IMR-90 (cell line): ENCODE results near the gene UNC79. TPM values are rescaled to one million over a fixed set of nuclear protein-coding genes. Genes with fewer than 3 reads are reported as not detected.

ENCODE experiments used
- ATAC-seq: fragments of 200-7000 bp; cut with Tn5 transposase; 2 replicates; pipeline ENCODE4 v1.9.1; 2020; ENCODE audit warnings: low read depth, mild to moderate bottlenecking, moderate library complexity
- BruUV-seq: library from RNA; stranded (reverse); fragments of 400-500 nt; replicated peaks from 2 replicates; lab custom pipeline; 2021; lab: Mats Ljungman, UMichigan
- CTCF ChIA-PET: fragments of 300-600 bp; formaldehyde crosslinking; extraction: SDS; loops from one replicate; lab custom pipeline; 2021; ENCODE audit warnings: antibody characterized with exemption; lab: Yijun Ruan, JAX
- POLR2A ChIA-PET: fragments of 300-600 bp; sonication (Branson Sonifier 250); formaldehyde crosslinking; loops from one replicate; lab custom pipeline; 2022; ENCODE audit warnings: antibody characterized with exemption; ENCODE audit not compliant: unreplicated experiment; lab: Charles Lee
- DNase-seq: peaks from one replicate; pipeline ENCODE4 v3.0.0; 2013
- H2AFZ ChIP-seq: replicated peaks from 2 replicates; pipeline ENCODE3; 2013; ENCODE audit warnings: low read length, mild to moderate bottlenecking; ENCODE audit not compliant: poor library complexity
- H2AK5ac ChIP-seq: 2 replicates; pipeline ENCODE4 v1.6.1; 2013; ENCODE audit warnings: low read depth, low read length, inconsistent platforms
- H2AK9ac ChIP-seq: replicated peaks from 2 replicates; pipeline ENCODE3; 2013; ENCODE audit warnings: mild to moderate bottlenecking, low read depth, low read length, moderate library complexity; ENCODE audit not compliant: poor library complexity
- H2BK120ac ChIP-seq: 2 replicates; pipeline ENCODE4 v1.6.1; 2013; ENCODE audit warnings: low read depth, low read length, inconsistent platforms
- H2BK15ac ChIP-seq: 3 replicates; pipeline ENCODE4 v1.6.1; 2013; ENCODE audit warnings: low read depth, low read length, inconsistent platforms
- H2BK20ac ChIP-seq: 2 replicates; pipeline ENCODE4 v1.6.1; 2013; ENCODE audit warnings: low read depth, mild to moderate bottlenecking, inconsistent platforms, low read length, moderate library complexity
- H2BK5ac ChIP-seq: 2 replicates; pipeline ENCODE4 v1.6.1; 2013; ENCODE audit warnings: mild to moderate bottlenecking, low read depth, low read length, inconsistent platforms; ENCODE audit not compliant: poor library complexity, severe bottlenecking
- H3K14ac ChIP-seq: replicated peaks from 2 replicates; pipeline ENCODE4 v1.6.1; 2013; ENCODE audit warnings: low read depth, low read length, inconsistent platforms
- H3K18ac ChIP-seq: 2 replicates; pipeline ENCODE4 v1.6.1; 2013; ENCODE audit warnings: low read depth, low read length, control low read depth
- H3K23ac ChIP-seq: 2 replicates; pipeline ENCODE4 v1.6.1; 2013; ENCODE audit warnings: low read depth, low read length, inconsistent platforms
- H3K27ac ChIP-seq: 2 replicates; pipeline ENCODE4 v1.5.1; 2013; ENCODE audit warnings: mild to moderate bottlenecking, control low read depth, low read length; ENCODE audit not compliant: insufficient read depth
- H3K27me3 ChIP-seq: 2 replicates; pipeline ENCODE4 v1.6.1; 2013; ENCODE audit warnings: low read length; ENCODE audit not compliant: control insufficient read depth, insufficient read depth
- H3K36me3 ChIP-seq: 2 replicates; pipeline ENCODE4 v1.6.1; 2013; ENCODE audit warnings: low read length, mixed read lengths; ENCODE audit not compliant: control insufficient read depth, insufficient read depth
- H3K4ac ChIP-seq: 2 replicates; pipeline ENCODE4 v1.6.1; 2013; ENCODE audit warnings: low read depth, low read length, inconsistent platforms
- H3K4me1 ChIP-seq: 2 replicates; pipeline ENCODE4 v1.6.1; 2013; ENCODE audit warnings: low read length, mixed read lengths; ENCODE audit not compliant: control insufficient read depth, insufficient read depth
- H3K4me2 ChIP-seq: 2 replicates; pipeline ENCODE4 v1.6.1; 2013; ENCODE audit warnings: low read depth, mild to moderate bottlenecking, control low read depth, low read length, moderate library complexity
- H3K4me3 ChIP-seq: 2 replicates; pipeline ENCODE4 v1.5.1; 2013; ENCODE audit warnings: low read depth, mild to moderate bottlenecking, control low read depth, low read length, moderate library complexity; ENCODE audit not compliant: insufficient read depth
- H3K56ac ChIP-seq: 2 replicates; pipeline ENCODE4 v1.6.1; 2013; ENCODE audit warnings: low read length, inconsistent platforms; ENCODE audit not compliant: insufficient read depth; ENCODE audit errors: extremely low read depth
- H3K79me1 ChIP-seq, 2 experiments: 2 replicates each; pipeline ENCODE4 v1.6.1; 2013; ENCODE audit warnings: low read length in 2 of 2, inconsistent platforms in 1 of 2, low read depth in 1 of 2
- H3K9ac ChIP-seq: 2 replicates; pipeline ENCODE4 v1.6.1; 2013; ENCODE audit warnings: low read depth, low read length, control low read depth
- H3K9me1 ChIP-seq: 2 replicates; pipeline ENCODE4 v1.6.1; 2013; ENCODE audit warnings: low read length, inconsistent platforms; ENCODE audit not compliant: insufficient read depth
- H3K9me3 ChIP-seq: 2 replicates; pipeline ENCODE4 v1.6.1; 2013; ENCODE audit warnings: low read length; ENCODE audit not compliant: control insufficient read depth, insufficient read depth
- H4K20me1 ChIP-seq: 2 replicates; pipeline ENCODE4 v1.6.1; 2013; ENCODE audit warnings: low read length, inconsistent platforms; ENCODE audit not compliant: insufficient read depth
- H4K5ac ChIP-seq: 2 replicates; pipeline ENCODE4 v1.6.1; 2013; ENCODE audit warnings: mild to moderate bottlenecking, low read depth, low read length, control low read depth
- H4K8ac ChIP-seq, 2 experiments: 2 replicates each; pipeline ENCODE4 v1.6.1; 2013; ENCODE audit warnings: low read depth in 2 of 2, low read length in 2 of 2, control low read depth in 1 of 2, inconsistent platforms in 1 of 2
- H4K91ac ChIP-seq: 2 replicates; pipeline ENCODE4 v1.6.1; 2013; ENCODE audit warnings: low read depth, low read length, inconsistent platforms; ENCODE audit not compliant: insufficient read depth
- BHLHE40 ChIP-seq: fragments of 150-350 bp; IDR thresholded peaks from 2 replicates; pipeline ENCODE4 v1.6.1; 2016; ENCODE audit warnings: mild to moderate bottlenecking, low read depth, low read length
- CEBPB ChIP-seq: IDR thresholded peaks from 2 replicates; pipeline ENCODE4 v1.6.1; 2012; ENCODE audit warnings: low read depth, low read length, improper control_type of control experiment
- CHD1 ChIP-seq: IDR thresholded peaks from 2 replicates; pipeline ENCODE4 v1.6.1; 2012; ENCODE audit warnings: low read depth, low read length, improper control_type of control experiment
- CTCF ChIP-seq: conservative IDR thresholded peaks from 2 replicates; pipeline ENCODE4 v1.5.1; 2012; ENCODE audit warnings: mild to moderate bottlenecking, low read depth, low read length, improper control_type of control experiment
- ELK1 ChIP-seq: fragments of 150-350 bp; IDR thresholded peaks from 2 replicates; pipeline ENCODE4 v1.6.1; 2016; ENCODE audit warnings: low read depth, mild to moderate bottlenecking, low read length, moderate library complexity, borderline replicate concordance
- FOS ChIP-seq: fragments of 150-350 bp; IDR thresholded peaks from 2 replicates; pipeline ENCODE4 v1.6.1; 2016; ENCODE audit warnings: low read depth, low read length
- MAFK ChIP-seq: IDR thresholded peaks from 2 replicates; pipeline ENCODE4 v1.6.1; 2012; ENCODE audit warnings: low read depth, low read length, improper control_type of control experiment
- MAZ ChIP-seq: IDR thresholded peaks from 2 replicates; pipeline ENCODE4 v1.6.1; 2012; ENCODE audit warnings: low read depth, mild to moderate bottlenecking, low read length, improper control_type of control experiment, moderate library complexity, borderline replicate concordance
- MXI1 ChIP-seq: IDR thresholded peaks from 2 replicates; pipeline ENCODE4 v1.6.1; 2012; ENCODE audit warnings: low read depth, mild to moderate bottlenecking, low read length, moderate library complexity, borderline replicate concordance
- NFE2L2 ChIP-seq: fragments of 150-350 bp; IDR thresholded peaks from 2 replicates; pipeline ENCODE4 v1.6.1; 2016; ENCODE audit warnings: low read depth, mild to moderate bottlenecking, low read length
- POLR2A ChIP-seq: IDR thresholded peaks from 2 replicates; pipeline ENCODE4 v1.6.1; 2012; ENCODE audit warnings: mild to moderate bottlenecking, low read depth, low read length
- RAD21 ChIP-seq: IDR thresholded peaks from 2 replicates; pipeline ENCODE4 v1.6.1; 2012; ENCODE audit warnings: low read length, improper control_type of control experiment
- RCOR1 ChIP-seq: IDR thresholded peaks from 2 replicates; pipeline ENCODE4 v1.6.1; 2012; ENCODE audit warnings: mild to moderate bottlenecking, low read length, improper control_type of control experiment; ENCODE audit not compliant: insufficient replicate concordance
- RFX5 ChIP-seq: IDR thresholded peaks from 2 replicates; pipeline ENCODE4 v1.8.0; 2012; ENCODE audit warnings: low read depth, mild to moderate bottlenecking, low read length, moderate library complexity
- SMC3 ChIP-seq: fragments of 150-350 bp; IDR thresholded peaks from 2 replicates; pipeline ENCODE4 v1.6.1; 2016; ENCODE audit warnings: low read depth, mild to moderate bottlenecking, antibody characterized with exemption, low read length, moderate library complexity
- USF2 ChIP-seq: fragments of 150-350 bp; IDR thresholded peaks from 2 replicates; pipeline ENCODE4 v1.6.1; 2017; ENCODE audit warnings: mild to moderate bottlenecking, antibody characterized with exemption, low read length, low read depth
- WGBS, 2 experiments: methylation state at CpG; one replicate each; pipeline versions ENCODE4 v1.1.5 to v1.1.7; 2013; ENCODE audit warnings: missing lambda C conversion rate in 2 of 2; ENCODE audit not compliant: insufficient read length in 1 of 2; ENCODE audit errors: extremely low coverage in 2 of 2; 5-methylcytosine and 5-hydroxymethylcytosine counted together
- dilution Hi-C: fragments of 300-500 bp; cut with HindIII; formaldehyde crosslinking; loops from one replicate; pipeline ENCODE4 v1.14.3; 2018; ENCODE audit warnings: low sequenced_read_pairs; ENCODE audit not compliant: unreplicated experiment
- in situ Hi-C: fragments of 300-500 bp; cut with MboI; formaldehyde crosslinking; loops from 3 replicates; pipeline ENCODE4 v1.14.3; 2019; ENCODE audit warnings: low sequenced_read_pairs, inconsistent platforms, mixed read lengths
- intact Hi-C: fragments of 100-400 bp; cut with micrococcal nuclease; formaldehyde crosslinking; loops from 2 replicates; pipeline ENCODE4 v1.10.0; 2022
- polyA plus RNA-seq, 3 experiments: library from polyadenylated mRNA; depleted of rRNA; stranded (reverse); fragments of >200 nt; gene quantifications; 2 replicates each; pipeline ENCODE4 v1.2.3, GENCODE V29; 2012; ENCODE audit warnings: low replicate concordance in 1 of 3
- total RNA-seq: library from RNA; depleted of rRNA; stranded (reverse); fragments of >200 nt; gene quantifications from 2 replicates; pipeline ENCODE4 v1.2.3, GENCODE V29; 2012

The UNC79 gene
- total and polyA plus RNA-seq, 2 of the 4 experiments (the other 2 are of a cell fraction) = under 0.01 TPM

- Histone ChIP-seq H4K8ac (no peak overlapping the region), H2BK120ac (no peak overlapping the region), H3K23ac (no peak overlapping the region), H2BK15ac (no peak overlapping the region), H3K4ac (no peak overlapping the region), H3K14ac (no peak overlapping the region), H3K9ac (no peak overlapping the region), H3K27me3 (no peaks in the 10 kb centered on the region), H3K79me1 (no peaks in the 10 kb centered on the region), H3K36me3 (no peaks in the 10 kb centered on the region), H3K18ac (no peak overlapping the region), H2AK9ac (no peak overlapping the region), H3K27ac (no peak overlapping the region), H2AFZ (no peak overlapping the region), H2BK20ac (no peak overlapping the region), H4K91ac (no peak overlapping the region), H4K20me1 (no peaks in the 10 kb centered on the region), H4K5ac (no peak overlapping the region), H3K4me3 (no peak overlapping the region), H2BK5ac (no peak overlapping the region), H3K9me1 (no peaks in the 10 kb centered on the region), H2AK5ac (no peak overlapping the region), H3K4me1 (no peaks in the 10 kb centered on the region), H3K4me2 (no peak overlapping the region), H3K56ac (no peak overlapping the region), H3K9me3 (no peaks in the 10 kb centered on the region)
- intact Hi-C loops (no loop called here), dilution Hi-C loops (no loop called here), in situ Hi-C loops (no loop called here)
- no CpG with 5 or more reads among the region's 1 CpG for WGBS, 2 experiments
- POLR2A ChIA-PET = no interaction called here
- no peak for TF ChIP-seq POLR2A
- TF ChIP-seq CEBPB = no peak
- TF ChIP-seq CHD1 = no peak
- no peak for TF ChIP-seq ELK1
- TF ChIP-seq CTCF = no peak
- TF ChIP-seq RAD21 = no peak
- TF ChIP-seq MAZ = no peak
- no peak for TF ChIP-seq USF2
- no peak for TF ChIP-seq RCOR1
- TF ChIP-seq FOS = no peak
- no peak for TF ChIP-seq BHLHE40
- TF ChIP-seq RFX5 = no peak
- TF ChIP-seq MAFK = no peak
- TF ChIP-seq NFE2L2 = no peak
- no peak for TF ChIP-seq MXI1
- TF ChIP-seq SMC3 = no peak
- no TSS peak for BruUV-seq
- DNase-seq = no peak
- ATAC-seq = no peak
- CTCF ChIA-PET = no interaction called here
Measured at GRCh38 chr14:93531644-93532043, 100.9 kb downstream of the UNC79 start.
